Ramos (cell line): ENCODE measurements around the gene SLC35A3.
"Not testable (repeated sequence)": the region's sequence is repeated elsewhere in the genome, so short reads cannot be mapped to it uniquely, and the experiment has no call there.

Experiments used
- in situ Hi-C: fragments of 300-500 bp; cut with MboI; formaldehyde crosslinking; loops from one replicate; pipeline ENCODE4 v1.14.3; 2022; ENCODE audit warnings: low sequenced_read_pairs; ENCODE audit not compliant: unreplicated experiment

The SLC35A3 gene

GRCh38 chr1:99970713-99971255 is 988 bp downstream of the SLC35A3 start:
- in situ Hi-C loops: no loop called here

GRCh38 chr1:99972066-99972465 is 2.3 kb downstream of the SLC35A3 start:
- in situ Hi-C loops: not testable (repeated sequence)

GRCh38 chr1:99975529-99975928 is 5.7 kb downstream of the SLC35A3 start:
- in situ Hi-C loops: loop anchor here (25.0 kb wide), 1 partner anchor 112 kb away; no protein-coding TSS in a partner anchor

GRCh38 chr1:99977326-99977725 is 7.5 kb downstream of the SLC35A3 start:
- in situ Hi-C loops: loop anchor here (25.0 kb wide), 1 partner anchor 110 kb away; no protein-coding TSS in a partner anchor

DNA sequence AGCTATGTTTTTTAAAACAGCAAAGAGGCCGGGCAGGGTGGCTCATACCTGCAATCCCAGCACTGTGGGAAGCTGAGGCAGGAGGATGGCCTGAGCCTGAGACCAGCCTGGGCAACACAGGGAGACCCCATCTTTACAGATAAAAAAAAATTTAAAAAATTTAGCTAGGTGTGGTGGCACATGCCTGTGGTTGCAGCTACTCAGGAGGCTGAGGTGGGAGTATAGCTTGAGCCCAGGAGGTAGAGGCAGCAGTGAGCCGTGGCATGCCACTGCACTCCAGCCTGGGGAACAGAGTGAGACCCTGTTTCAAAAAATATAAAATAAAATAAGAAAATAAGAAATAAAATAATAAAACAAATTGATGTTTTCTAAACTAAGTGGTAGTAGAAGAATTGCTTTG is 8.4 kb downstream of the SLC35A3 start:
- in situ Hi-C loops: loop anchor here (25.0 kb wide), 1 partner anchor 109 kb away; no protein-coding TSS in a partner anchor

GRCh38 chr1:99979091-99979490 is 9.3 kb downstream of the SLC35A3 start:
- in situ Hi-C loops: loop anchor here (25.0 kb wide), 1 partner anchor 108 kb away; no protein-coding TSS in a partner anchor

- in situ Hi-C loops: loop anchor here (25.0 kb wide), 1 partner anchor 106 kb away; no protein-coding TSS in a partner anchor
These were observed 11.1 kb downstream of the SLC35A3 start for GRCh38 chr1:99980928-99981327.

- in situ Hi-C loops: loop anchor here (25.0 kb wide), 1 partner anchor 101 kb away; no protein-coding TSS in a partner anchor
These were observed 16.9 kb downstream of the SLC35A3 start for GRCh38 chr1:99986656-99987225.

DNA sequence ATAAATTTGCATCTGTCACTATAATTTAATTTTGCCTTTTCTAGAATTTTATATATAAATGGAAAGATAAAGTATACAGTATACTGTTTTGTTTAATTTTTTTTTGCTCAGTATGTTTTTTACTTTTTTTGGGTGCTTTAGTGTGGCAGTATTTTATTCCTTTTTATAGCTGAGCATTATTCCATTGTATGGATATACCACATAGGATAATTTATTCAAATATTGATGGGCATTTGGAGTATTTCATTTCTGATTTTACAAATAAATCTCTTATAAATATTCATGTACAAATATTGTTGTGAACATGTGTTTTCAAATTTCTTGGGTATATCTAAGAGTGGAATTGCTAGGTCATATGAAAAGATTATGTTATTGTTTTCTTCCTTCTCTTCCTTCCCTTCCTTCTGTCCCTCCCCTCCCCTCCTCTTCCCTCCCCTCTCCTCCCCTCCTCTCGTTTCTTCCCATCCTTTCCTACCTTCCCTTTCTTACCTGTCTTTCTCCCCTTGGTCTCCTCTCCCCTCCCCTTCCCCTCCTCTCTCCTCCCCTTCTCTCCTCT is 18.5 kb downstream of the SLC35A3 start:
- in situ Hi-C loops: loop anchor here (25.0 kb wide), 1 partner anchor 99 kb away; no protein-coding TSS in a partner anchor

- in situ Hi-C loops: loop anchor here (25.0 kb wide), 1 partner anchor 95 kb away; no protein-coding TSS in a partner anchor
These were observed 22.4 kb downstream of the SLC35A3 start for GRCh38 chr1:99992044-99992722.

- in situ Hi-C loops: loop anchor here (25.0 kb wide), 1 partner anchor 94 kb away; no protein-coding TSS in a partner anchor
These were observed 23.1 kb downstream of the SLC35A3 start for GRCh38 chr1:99992760-99993467.

DNA sequence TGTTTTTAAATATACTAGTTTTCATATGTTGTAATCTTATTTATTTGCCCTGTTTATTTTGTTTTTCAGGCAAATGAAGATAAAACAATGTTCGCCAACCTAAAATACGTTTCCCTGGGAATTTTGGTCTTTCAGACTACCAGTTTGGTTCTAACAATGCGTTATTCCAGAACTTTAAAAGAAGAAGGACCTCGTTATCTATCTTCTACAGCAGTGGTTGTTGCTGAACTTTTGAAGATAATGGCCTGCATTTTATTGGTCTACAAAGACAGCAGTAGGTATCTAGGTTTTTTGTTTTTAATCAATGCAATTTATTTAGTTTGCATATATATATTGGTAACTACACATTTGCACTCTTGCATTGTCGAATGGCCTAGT is 23.7 kb downstream of the SLC35A3 start:
- in situ Hi-C loops: loop anchor here (25.0 kb wide), 1 partner anchor 94 kb away; no protein-coding TSS in a partner anchor

DNA sequence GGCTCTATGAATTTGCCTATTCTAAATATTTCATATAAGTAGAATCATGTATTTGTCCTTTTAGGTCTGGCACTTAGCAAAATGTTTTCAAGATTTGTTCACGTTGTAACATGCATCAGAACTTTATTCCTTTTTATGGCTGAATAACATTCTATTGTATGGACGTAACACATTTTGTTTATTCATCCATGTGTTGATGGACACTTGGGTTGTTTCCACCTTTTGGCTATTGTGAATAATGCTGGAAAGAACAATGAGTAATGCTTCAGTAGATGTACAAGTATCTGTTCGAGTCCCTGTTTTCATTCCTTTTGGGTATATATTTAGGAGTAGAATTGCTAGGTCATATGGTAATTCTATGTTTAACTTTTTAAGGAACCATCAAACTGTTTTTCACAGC is 24.7 kb downstream of the SLC35A3 start:
- in situ Hi-C loops: loop anchor here (25.0 kb wide), 1 partner anchor 93 kb away; no protein-coding TSS in a partner anchor

- in situ Hi-C loops: loop anchor here (25.0 kb wide), 1 partner anchor 90 kb away; no protein-coding TSS in a partner anchor
These were observed 27.2 kb downstream of the SLC35A3 start for GRCh38 chr1:99996951-99997350.

GRCh38 chr1:100001462-100001861 is 31.7 kb downstream of the SLC35A3 start:
- in situ Hi-C loops: no loop called here

DNA sequence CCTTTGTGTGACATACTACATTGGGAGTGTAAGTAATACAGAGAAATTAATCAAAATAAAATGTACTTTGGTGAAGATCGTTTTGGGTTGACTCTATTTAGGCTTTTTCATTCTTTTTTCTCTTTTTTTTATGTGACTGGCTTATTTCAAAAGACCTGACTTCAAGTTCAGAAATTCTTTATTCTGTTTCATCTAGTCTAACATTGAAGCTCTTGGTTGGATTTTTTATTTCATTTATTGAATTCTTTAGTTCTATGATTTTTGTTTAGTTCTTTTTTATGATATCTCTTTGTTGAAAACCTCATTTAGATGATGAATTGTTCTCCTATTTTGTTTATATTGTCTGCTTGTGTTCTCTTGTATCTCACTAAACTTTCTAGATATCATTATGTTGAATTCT is 35.6 kb downstream of the SLC35A3 start:
- in situ Hi-C loops: no loop called here

DNA sequence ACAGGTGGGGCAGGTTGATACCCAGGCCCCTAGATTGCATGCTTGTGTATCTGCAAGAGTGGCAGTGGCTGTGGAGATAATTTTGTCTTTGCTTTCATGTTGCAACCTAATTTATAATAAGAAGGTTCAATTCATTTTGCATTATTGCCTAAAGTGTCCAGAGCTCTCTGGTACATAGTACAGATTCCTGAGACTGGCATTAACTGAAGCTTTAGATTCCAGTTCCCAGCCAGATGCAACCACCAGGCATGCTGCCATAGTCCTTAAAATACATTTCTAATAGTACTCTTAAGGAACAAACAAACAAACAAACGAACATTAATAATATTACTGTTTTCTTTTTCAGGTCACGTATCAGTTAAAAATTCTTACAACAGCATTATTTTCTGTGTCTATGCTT is 36.9 kb downstream of the SLC35A3 start:
- in situ Hi-C loops: no loop called here

- in situ Hi-C loops: no loop called here
These were observed 39.7 kb downstream of the SLC35A3 start for GRCh38 chr1:100009458-100009857.

DNA sequence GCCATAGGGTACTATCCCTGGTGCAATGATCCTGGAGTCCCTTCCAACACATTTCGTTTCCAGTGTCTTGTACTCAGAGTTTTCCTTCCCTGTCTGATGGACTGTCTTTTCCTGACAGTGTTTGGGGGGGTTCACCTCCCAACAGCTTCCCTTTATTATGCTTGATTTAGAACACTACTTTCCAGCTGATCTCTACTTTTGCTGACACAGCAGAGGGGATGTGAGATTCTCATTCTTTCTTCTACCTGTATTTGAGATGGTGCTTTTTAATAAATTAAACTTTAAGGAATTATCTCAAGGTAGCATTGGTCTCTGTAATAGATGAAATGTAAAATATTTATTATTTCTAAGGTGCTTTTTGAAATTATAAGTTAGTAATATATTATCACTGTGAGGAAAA is 41.0 kb downstream of the SLC35A3 start:
- in situ Hi-C loops: no loop called here

GRCh38 chr1:100019220-100019619 is 49.4 kb downstream of the SLC35A3 start:
- in situ Hi-C loops: no loop called here
